Uterus (tissue), 2 donors: Measurements from ENCODE around the gene DNAJC28.

Experiments used
- POLR2A ChIP-seq, 2 donors: fragments of 450-650 bp; IDR thresholded peaks; one replicate each; pipeline ENCODE4 v1.6.1; 2016; ENCODE audit warnings: antibody characterized with exemption in 2 of 2, mild to moderate bottlenecking in 1 of 2, moderate library complexity in 1 of 2
- TF ChIP-seq, protein P1 (sequence below), 4 experiments: fragments of 200-600 bp in 2 of 4; fragments of 450-650 bp in 2 of 4; sonication (generic) in 2 of 4; IDR thresholded peaks; one replicate each; pipeline ENCODE4 v1.5.1; 2016 to 2019; ENCODE audit warnings: antibody characterized with exemption in 4 of 4, mild to moderate bottlenecking in 2 of 4, moderate library complexity in 1 of 4

GRCh38 chr21:33491373-33492102 lies at the start of gene DNAJC28:
- TF ChIP-seq, protein P1, sequence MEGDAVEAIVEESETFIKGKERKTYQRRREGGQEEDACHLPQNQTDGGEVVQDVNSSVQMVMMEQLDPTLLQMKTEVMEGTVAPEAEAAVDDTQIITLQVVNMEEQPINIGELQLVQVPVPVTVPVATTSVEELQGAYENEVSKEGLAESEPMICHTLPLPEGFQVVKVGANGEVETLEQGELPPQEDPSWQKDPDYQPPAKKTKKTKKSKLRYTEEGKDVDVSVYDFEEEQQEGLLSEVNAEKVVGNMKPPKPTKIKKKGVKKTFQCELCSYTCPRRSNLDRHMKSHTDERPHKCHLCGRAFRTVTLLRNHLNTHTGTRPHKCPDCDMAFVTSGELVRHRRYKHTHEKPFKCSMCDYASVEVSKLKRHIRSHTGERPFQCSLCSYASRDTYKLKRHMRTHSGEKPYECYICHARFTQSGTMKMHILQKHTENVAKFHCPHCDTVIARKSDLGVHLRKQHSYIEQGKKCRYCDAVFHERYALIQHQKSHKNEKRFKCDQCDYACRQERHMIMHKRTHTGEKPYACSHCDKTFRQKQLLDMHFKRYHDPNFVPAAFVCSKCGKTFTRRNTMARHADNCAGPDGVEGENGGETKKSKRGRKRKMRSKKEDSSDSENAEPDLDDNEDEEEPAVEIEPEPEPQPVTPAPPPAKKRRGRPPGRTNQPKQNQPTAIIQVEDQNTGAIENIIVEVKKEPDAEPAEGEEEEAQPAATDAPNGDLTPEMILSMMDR (IDR thresholded peaks at IDR 0.05): no peak
- peak in 1 of 2 donors; percentile 19 for TF ChIP-seq POLR2A (IDR thresholded peaks at IDR 0.05)
